H9 (cell line): ENCODE data around the gene PDE1C. TPM values are rescaled to one million over a fixed set of nuclear protein-coding genes. Genes with fewer than 3 reads are reported as not detected.

Experiments used
- DNase-seq: peaks from one replicate; pipeline ENCODE4 v3.0.0-alpha.2; 2017
- H2AFZ ChIP-seq: one replicate; pipeline ENCODE4 v1.6.1; 2013; ENCODE audit warnings: mild to moderate bottlenecking, low read length, control low read depth, moderate library complexity
- H2AK5ac ChIP-seq: 2 replicates; pipeline ENCODE4 v1.6.1; 2013; ENCODE audit warnings: low read length, control low read depth, mixed read lengths; ENCODE audit not compliant: insufficient read length
- H2BK120ac ChIP-seq: one replicate; pipeline ENCODE4 v1.6.1; 2013; ENCODE audit warnings: low read depth, mild to moderate bottlenecking, low read length, control low read depth, inconsistent platforms; ENCODE audit not compliant: poor library complexity, severe bottlenecking
- H2BK12ac ChIP-seq: 2 replicates; pipeline ENCODE4 v1.6.1; 2013; ENCODE audit warnings: low read length, control low read depth, mixed read lengths, low read depth; ENCODE audit not compliant: insufficient read length
- H2BK15ac ChIP-seq: 2 replicates; pipeline ENCODE4 v1.6.1; 2013; ENCODE audit warnings: low read depth, low read length, control low read depth
- H2BK20ac ChIP-seq: one replicate; pipeline ENCODE4 v1.6.1; 2013; ENCODE audit warnings: low read depth, mild to moderate bottlenecking, low read length, control low read depth, inconsistent platforms; ENCODE audit not compliant: poor library complexity, severe bottlenecking
- H2BK5ac ChIP-seq: 2 replicates; pipeline ENCODE4 v1.6.1; 2013; ENCODE audit warnings: low read length, control low read depth, mixed read lengths; ENCODE audit not compliant: insufficient read length
- H3K14ac ChIP-seq: 2 replicates; pipeline ENCODE4 v1.6.1; 2013; ENCODE audit warnings: low read length, control low read depth; ENCODE audit not compliant: insufficient read depth
- H3K18ac ChIP-seq: 2 replicates; pipeline ENCODE4 v1.6.1; 2013; ENCODE audit warnings: low read depth, mild to moderate bottlenecking, mixed read lengths, low read length, control low read depth; ENCODE audit not compliant: insufficient read length
- H3K23ac ChIP-seq: 2 replicates; pipeline ENCODE4 v1.6.1; 2013; ENCODE audit warnings: low read length, control low read depth, mixed read lengths, low read depth; ENCODE audit not compliant: insufficient read length
- H3K23me2 ChIP-seq: 2 replicates; pipeline ENCODE4 v1.6.1; 2013; ENCODE audit warnings: low read depth, mild to moderate bottlenecking, mixed read lengths, low read length, control low read depth; ENCODE audit not compliant: insufficient read length, poor library complexity, severe bottlenecking
- H3K27ac ChIP-seq: 2 replicates; pipeline ENCODE4 v1.5.1; 2013; ENCODE audit warnings: low read length, control low read depth, mixed read lengths, low read depth; ENCODE audit not compliant: insufficient read length
- H3K27me3 ChIP-seq: 2 replicates; pipeline ENCODE4 v1.6.1; 2013; ENCODE audit warnings: low read length, control low read depth, inconsistent platforms; ENCODE audit not compliant: insufficient read depth
- H3K4ac ChIP-seq: 2 replicates; pipeline ENCODE4 v1.6.1; 2013; ENCODE audit warnings: low read depth, mild to moderate bottlenecking, control low read depth, inconsistent platforms, low read length, moderate library complexity
- H3K4me1 ChIP-seq: 2 replicates; pipeline ENCODE4 v1.6.1; 2013; ENCODE audit warnings: low read length, control low read depth, inconsistent platforms; ENCODE audit not compliant: insufficient read depth
- H3K4me2 ChIP-seq: 2 replicates; pipeline ENCODE4 v1.6.1; 2013; ENCODE audit warnings: low read length, control low read depth, mixed read lengths; ENCODE audit not compliant: insufficient read length, insufficient read depth
- H3K56ac ChIP-seq: 2 replicates; pipeline ENCODE4 v1.6.1; 2013; ENCODE audit warnings: low read depth, mild to moderate bottlenecking, mixed read lengths, low read length, control low read depth; ENCODE audit not compliant: insufficient read length
- H3K79me1 ChIP-seq: 2 replicates; pipeline ENCODE4 v1.6.1; 2013; ENCODE audit warnings: low read depth, mild to moderate bottlenecking, moderate library complexity, low read length, control low read depth, inconsistent platforms; ENCODE audit not compliant: insufficient read depth, poor library complexity, severe bottlenecking
- H3K79me2 ChIP-seq: 2 replicates; pipeline ENCODE4 v1.6.1; 2013; ENCODE audit warnings: low read length, control low read depth, inconsistent platforms; ENCODE audit not compliant: insufficient read depth
- H3K9ac ChIP-seq: 2 replicates; pipeline ENCODE4 v1.6.1; 2013; ENCODE audit warnings: low read length, control low read depth, mixed read lengths; ENCODE audit not compliant: insufficient read length; ENCODE audit errors: extremely low read depth
- H3K9me3 ChIP-seq: one replicate; pipeline ENCODE4 v1.6.1; 2013; ENCODE audit warnings: low read depth, low read length, inconsistent platforms; ENCODE audit not compliant: control insufficient read depth
- H3T11ph ChIP-seq: one replicate; pipeline ENCODE4 v1.6.1; 2013; ENCODE audit warnings: mild to moderate bottlenecking, low read length, control low read depth, inconsistent platforms
- H4K20me1 ChIP-seq: one replicate; pipeline ENCODE4 v1.6.1; 2013; ENCODE audit not compliant: control insufficient read depth, insufficient read length, insufficient read depth
- H4K5ac ChIP-seq: 2 replicates; pipeline ENCODE4 v1.6.1; 2013; ENCODE audit warnings: low read depth, mild to moderate bottlenecking, mixed read lengths, low read length, control low read depth; ENCODE audit not compliant: insufficient read length
- H4K8ac ChIP-seq: replicated peaks from 2 replicates; pipeline ENCODE4 v1.6.1; 2013; ENCODE audit warnings: low read length, control low read depth, mixed read lengths, low read depth; ENCODE audit not compliant: insufficient read length
- H4K91ac ChIP-seq: 2 replicates; pipeline ENCODE4 v1.6.1; 2013; ENCODE audit warnings: low read depth, mild to moderate bottlenecking, moderate library complexity, mixed read lengths, low read length, control low read depth; ENCODE audit not compliant: insufficient read length
- H3K27ac Mint-ChIP-seq, 3 experiments: 2 replicates in 2 of 3; 3 replicates in 1 of 3; pipeline ENCODE4 v1.8.0; 2020 to 2021; ENCODE audit warnings: mixed read lengths in 3 of 3, mild to moderate bottlenecking in 1 of 3, moderate library complexity in 1 of 3
- H3K27me3 Mint-ChIP-seq: 2 replicates; pipeline ENCODE4 v1.8.0; 2021; ENCODE audit warnings: low read depth, mild to moderate bottlenecking, moderate library complexity, mixed read lengths
- H3K36me3 Mint-ChIP-seq, 3 experiments: 2 replicates in 2 of 3; 3 replicates in 1 of 3; pipeline ENCODE4 v1.8.0; 2020 to 2021; ENCODE audit warnings: low read depth in 3 of 3, mixed read lengths in 3 of 3; ENCODE audit not compliant: insufficient read depth in 1 of 3
- H3K4me1 Mint-ChIP-seq, 2 experiments: 2 replicates each; pipeline ENCODE4 v1.8.0; 2020; ENCODE audit warnings: mixed read lengths in 2 of 2
- H3K4me3 Mint-ChIP-seq, 2 experiments: 2 replicates in 1 of 2; 3 replicates in 1 of 2; pipeline ENCODE4 v1.8.0; 2020 to 2021; ENCODE audit warnings: mild to moderate bottlenecking in 2 of 2, mixed read lengths in 2 of 2, moderate library complexity in 1 of 2
- H3K9me3 Mint-ChIP-seq, 2 experiments: 2 replicates in 1 of 2; 3 replicates in 1 of 2; pipeline ENCODE4 v1.8.0; 2020; ENCODE audit warnings: mild to moderate bottlenecking in 2 of 2, mixed read lengths in 2 of 2, moderate library complexity in 1 of 2
- CTCF ChIP-seq: fragments of 200-600 bp; sonication (generic); conservative IDR thresholded peaks from 3 replicates; pipeline ENCODE4 v1.8.0; 2021; ENCODE audit warnings: antibody characterized with exemption, mild to moderate bottlenecking
- WGBS: extraction: QIAGEN DNeasy Blood & Tissue Kit; methylation state at CpG from one replicate; pipeline ENCODE4 v1.1.7; 2013; ENCODE audit warnings: missing lambda C conversion rate, low lambda C conversion rate, mixed read lengths; ENCODE audit not compliant: insufficient read length; ENCODE audit errors: extremely low coverage; 5-methylcytosine and 5-hydroxymethylcytosine counted together
- total RNA-seq: library from RNA; stranded (reverse); gene quantifications from 2 replicates; pipeline ENCODE4 v1.2.1, GENCODE V29; 2021

Gene PDE1C
- total RNA-seq, 1 experiment from 2014 or later, result 0.17 TPM

- H2BK120ac ChIP-seq, result no peak overlapping the region
- H3T11ph ChIP-seq, result no peak overlapping the region
- H4K8ac ChIP-seq, result no peak overlapping the region
- H3K56ac ChIP-seq, result no peak overlapping the region
- no peaks in the 10 kb centered on the region for H4K20me1 ChIP-seq
- H3K27me3 ChIP-seq, result no peaks in the 10 kb centered on the region
- no peaks in the 10 kb centered on the region for H3K36me3 Mint-ChIP-seq
- no peaks in the 10 kb centered on the region for H3K9me3 ChIP-seq
- H3K9ac ChIP-seq, result no peak overlapping the region
- H3K23me2 ChIP-seq, result no peaks in the 10 kb centered on the region
- no peak overlapping the region for H3K14ac ChIP-seq
- no peak overlapping the region for H2BK5ac ChIP-seq
- H4K5ac ChIP-seq, result no peak overlapping the region
- H4K91ac ChIP-seq, result no peak overlapping the region
- H3K4ac ChIP-seq, result no peak overlapping the region
- no peak overlapping the region for H2AK5ac ChIP-seq
- no peak overlapping the region for H3K23ac ChIP-seq
- H3K4me1 Mint-ChIP-seq, result peaks cover 0 to 2% of the 10 kb centered on the region in 2 experiments; a peak in 2 of 4 replicates
- H3K27ac Mint-ChIP-seq, result no peak overlapping the region
- H3K18ac ChIP-seq, result no peak overlapping the region
- no peak for DNase-seq
- no peak overlapping the region for H2BK20ac ChIP-seq
- TF ChIP-seq CTCF, result no peak
- no peaks in the 10 kb centered on the region for H3K4me1 ChIP-seq
- WGBS, result no CpG with 5 or more reads among the region's 3 CpGs
- no peak overlapping the region for H3K4me3 Mint-ChIP-seq
- no peak overlapping the region for H2AFZ ChIP-seq
- no peak overlapping the region for H3K4me2 ChIP-seq
- H3K79me2 ChIP-seq, result no peaks in the 10 kb centered on the region
- no peaks in the 10 kb centered on the region for H3K27me3 Mint-ChIP-seq
- H2BK12ac ChIP-seq, result no peak overlapping the region
- H3K79me1 ChIP-seq, result no peaks in the 10 kb centered on the region
- no peak overlapping the region for H2BK15ac ChIP-seq
- no peak overlapping the region for H3K27ac ChIP-seq
- no peaks in the 10 kb centered on the region for H3K9me3 Mint-ChIP-seq
Measured at GRCh38 chr7:31724696-31725095, 345.5 kb downstream of the PDE1C start.
